ENCODE data around the gene AZIN2.

DNA sequence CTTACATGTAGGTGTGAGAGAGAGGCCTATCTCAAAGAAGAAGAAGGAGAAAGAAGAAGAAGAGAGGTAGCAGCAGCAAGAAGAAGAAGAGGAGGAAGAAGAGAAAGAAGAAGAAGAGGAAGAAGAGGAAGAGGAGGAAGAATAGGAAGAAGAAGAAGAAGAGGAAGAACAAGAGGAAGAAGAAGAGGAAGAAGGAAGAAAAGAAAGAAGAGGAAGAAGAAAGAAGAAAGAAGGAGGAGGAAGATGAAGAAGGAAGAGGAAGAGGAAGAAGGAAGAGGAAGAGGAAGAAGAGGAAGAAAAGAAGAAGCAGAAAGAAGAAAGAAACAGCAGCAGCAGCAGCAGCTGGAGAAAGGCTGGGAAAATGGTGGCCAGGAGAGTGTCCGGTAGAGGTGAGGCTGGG lies 10.3 kb upstream of the AZIN2 start:
- TF ChIP-seq, protein P1, sequence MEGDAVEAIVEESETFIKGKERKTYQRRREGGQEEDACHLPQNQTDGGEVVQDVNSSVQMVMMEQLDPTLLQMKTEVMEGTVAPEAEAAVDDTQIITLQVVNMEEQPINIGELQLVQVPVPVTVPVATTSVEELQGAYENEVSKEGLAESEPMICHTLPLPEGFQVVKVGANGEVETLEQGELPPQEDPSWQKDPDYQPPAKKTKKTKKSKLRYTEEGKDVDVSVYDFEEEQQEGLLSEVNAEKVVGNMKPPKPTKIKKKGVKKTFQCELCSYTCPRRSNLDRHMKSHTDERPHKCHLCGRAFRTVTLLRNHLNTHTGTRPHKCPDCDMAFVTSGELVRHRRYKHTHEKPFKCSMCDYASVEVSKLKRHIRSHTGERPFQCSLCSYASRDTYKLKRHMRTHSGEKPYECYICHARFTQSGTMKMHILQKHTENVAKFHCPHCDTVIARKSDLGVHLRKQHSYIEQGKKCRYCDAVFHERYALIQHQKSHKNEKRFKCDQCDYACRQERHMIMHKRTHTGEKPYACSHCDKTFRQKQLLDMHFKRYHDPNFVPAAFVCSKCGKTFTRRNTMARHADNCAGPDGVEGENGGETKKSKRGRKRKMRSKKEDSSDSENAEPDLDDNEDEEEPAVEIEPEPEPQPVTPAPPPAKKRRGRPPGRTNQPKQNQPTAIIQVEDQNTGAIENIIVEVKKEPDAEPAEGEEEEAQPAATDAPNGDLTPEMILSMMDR (IDR thresholded peaks at IDR 0.05): no peak
- TF ChIP-seq POLR2A (IDR thresholded peaks at IDR 0.05): no peak

All from adrenal gland (tissue), 5 donors.